ENCODE data around the gene CRACDL.

DNA sequence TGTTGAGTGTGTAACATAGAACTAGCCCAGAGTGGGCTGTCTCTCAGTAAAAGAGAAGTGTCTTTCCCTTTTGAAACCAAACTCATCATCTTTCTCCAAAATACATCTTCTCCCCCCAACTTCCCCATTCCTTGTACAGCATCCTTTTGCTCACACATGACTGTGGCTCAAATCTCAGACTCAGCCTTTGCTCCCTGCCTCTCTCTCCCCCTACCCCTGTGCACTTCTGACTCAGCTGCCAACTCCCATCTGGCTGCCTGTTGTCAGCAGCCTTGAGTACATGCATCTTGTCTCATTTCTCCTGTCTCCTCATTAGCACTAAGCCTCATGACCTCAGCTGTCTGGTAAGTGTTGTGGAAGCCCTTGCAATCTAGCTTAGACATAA lies 187.0 kb downstream of the CRACDL start:
- TF ChIP-seq TARDBP (IDR thresholded peaks at IDR 0.05), result no peak
- TF ChIP-seq ELF4 (IDR thresholded peaks at IDR 0.05), result no peak
- TF ChIP-seq LEF1 (IDR thresholded peaks at IDR 0.05; ENCODE audit: borderline replicate concordance), result no peak
- TF ChIP-seq FOXK2 (IDR thresholded peaks at IDR 0.05), result no peak
- no peak for TF ChIP-seq NFRKB (IDR thresholded peaks at IDR 0.05)
- TF ChIP-seq ARNT (IDR thresholded peaks at IDR 0.05), result no peak
- TF ChIP-seq SP1 (IDR thresholded peaks at IDR 0.05), result no peak
- no peak for TF ChIP-seq HDGF (IDR thresholded peaks at IDR 0.05; ENCODE audit: borderline replicate concordance)
- no peak for TF ChIP-seq PKNOX1 (IDR thresholded peaks at IDR 0.05)
- no peak for TF ChIP-seq SUZ12 (IDR thresholded peaks at IDR 0.05)
- TF ChIP-seq FOXA1 (IDR thresholded peaks at IDR 0.05), result no peak

Data from HEK293T (cell line).